Panc1 (cell line): ENCODE data around the gene A2M. TPM values are rescaled to one million over a fixed set of nuclear protein-coding genes. Genes with fewer than 3 reads are reported as not detected.

Source experiments
- ATAC-seq: fragments of 200-7000 bp; cut with Tn5 transposase; 2 replicates; pipeline ENCODE4 v1.9.1; 2020; ENCODE audit warnings: mild to moderate bottlenecking, moderate library complexity
- BruUV-seq: library from RNA; stranded (reverse); fragments of 400-500 nt; replicated peaks from 2 replicates; lab custom pipeline; 2021; lab: Mats Ljungman, UMichigan
- CTCF ChIA-PET: fragments of 300-600 bp; sonication (Branson Sonifier 250); formaldehyde crosslinking; loops from one replicate; lab custom pipeline; 2022; ENCODE audit warnings: antibody characterized with exemption; lab: Charles Lee
- POLR2A ChIA-PET: fragments of 300-600 bp; sonication (Branson Sonifier 250); formaldehyde crosslinking; loops from one replicate; lab custom pipeline; 2022; ENCODE audit warnings: antibody characterized with exemption; lab: Charles Lee
- DNase-seq: peaks from one replicate; pipeline ENCODE4 v3.0.0-alpha.2; 2010; ENCODE audit warnings: low read depth, low spot score
- H3K27ac ChIP-seq: 2 replicates; pipeline ENCODE4 v1.5.1; 2011; ENCODE audit warnings: mild to moderate bottlenecking, low read length, inconsistent platforms
- H3K27me3 ChIP-seq: fragments of 200-500 bp; sonication (Bioruptor generic); 2 replicates; pipeline ENCODE4 v1.6.0; 2014; ENCODE audit warnings: low read length, inconsistent platforms; ENCODE audit not compliant: control insufficient read depth, insufficient read depth
- H3K36me3 ChIP-seq: fragments of 200-500 bp; sonication (Bioruptor generic); 2 replicates; pipeline ENCODE4 v1.5.1; 2014; ENCODE audit warnings: inconsistent platforms, mild to moderate bottlenecking, low read length, moderate library complexity; ENCODE audit not compliant: control insufficient read depth, insufficient read depth
- H3K4me1 ChIP-seq: 2 replicates; pipeline ENCODE4 v1.5.1; 2011; ENCODE audit warnings: inconsistent platforms, mild to moderate bottlenecking, low read length, moderate library complexity; ENCODE audit not compliant: control insufficient read depth, insufficient read depth
- H3K4me3 ChIP-seq, 2 experiments: 2 replicates each; pipeline ENCODE4 v1.5.1; 2011 to 2012; ENCODE audit warnings: low read depth in 2 of 2, low read length in 2 of 2, mild to moderate bottlenecking in 2 of 2, inconsistent platforms in 1 of 2, moderate library complexity in 1 of 2
- H3K9me3 ChIP-seq: fragments of 200-500 bp; sonication (Bioruptor generic); 2 replicates; pipeline ENCODE4 v1.5.1; 2014; ENCODE audit warnings: low read depth, mild to moderate bottlenecking, inconsistent platforms, low read length, moderate library complexity; ENCODE audit not compliant: control insufficient read depth, insufficient read depth
- POLR2AphosphoS5 ChIP-seq: IDR thresholded peaks from 2 replicates; pipeline ENCODE4 v1.6.1; 2012; ENCODE audit warnings: mild to moderate bottlenecking, low read depth, low read length, moderate library complexity
- REST ChIP-seq, 2 experiments: IDR thresholded peaks; 2 replicates each; pipeline ENCODE4 v1.6.1; 2011 to 2012; ENCODE audit warnings: low read depth in 2 of 2, control low read depth in 1 of 2, low read length in 1 of 2, mild to moderate bottlenecking in 1 of 2, moderate library complexity in 1 of 2; ENCODE audit not compliant: insufficient read depth in 1 of 2
- SIN3A ChIP-seq: IDR thresholded peaks from 2 replicates; pipeline ENCODE4 v1.6.1; 2012; ENCODE audit warnings: low read depth, mild to moderate bottlenecking, low read length, moderate library complexity, borderline replicate concordance; ENCODE audit not compliant: insufficient read depth
- TCF7L2 ChIP-seq: IDR thresholded peaks from 2 replicates; pipeline ENCODE4 v1.6.1; 2011; ENCODE audit warnings: mild to moderate bottlenecking, low read depth, low read length, inconsistent platforms
- in situ Hi-C: cut with HindIII; loops from 2 replicates; pipeline ENCODE4 v1.10.0; 2016; ENCODE audit warnings: low sequenced_read_pairs, low pct_unique_long_range_greater_than_20kb
- intact Hi-C: fragments of 100-400 bp; cut with micrococcal nuclease; formaldehyde crosslinking; loops from one replicate; pipeline ENCODE4 v1.10.0; 2022; ENCODE audit not compliant: unreplicated experiment
- total RNA-seq: library from RNA; stranded (reverse); gene quantifications from one replicate; pipeline ENCODE4 v1.2.1, GENCODE V29; 2021; ENCODE audit not compliant: unreplicated experiment
- TF ChIP-seq, protein P1 (sequence below): fragments of 450-650 bp; IDR thresholded peaks from 2 replicates; pipeline ENCODE4 v1.5.1; 2017; ENCODE audit warnings: mild to moderate bottlenecking

The A2M gene
- total RNA-seq, 1 experiment from 2014 or later: 2.1 TPM

GRCh38 chr12:9071518-9071917 lies 44.2 kb downstream of the A2M start:
- Histone ChIP-seq H3K4me1 (no peaks in the 10 kb centered on the region), H3K9me3 (no peaks in the 10 kb centered on the region), H3K4me3 (no peak overlapping the region), H3K36me3 (no peaks in the 10 kb centered on the region), H3K27me3 (no peaks in the 10 kb centered on the region), H3K27ac (no peak overlapping the region)
- in situ Hi-C loops (no loop called here), intact Hi-C loops (no loop called here)
- ATAC-seq (no peak), DNase-seq (no peak)
- ChIA-PET CTCF (no interaction called here), POLR2A (no interaction called here)
- no TSS peak for BruUV-seq
- TF ChIP-seq REST (IDR thresholded peaks at IDR 0.05; ENCODE audit: insufficient read depth in 1 of 2, low read depth in 2 of 2, low read length in 1 of 2) (no peak), TCF7L2 (no peak), POLR2AphosphoS5 (no peak), SIN3A (no peak)
- TF ChIP-seq, protein P1, sequence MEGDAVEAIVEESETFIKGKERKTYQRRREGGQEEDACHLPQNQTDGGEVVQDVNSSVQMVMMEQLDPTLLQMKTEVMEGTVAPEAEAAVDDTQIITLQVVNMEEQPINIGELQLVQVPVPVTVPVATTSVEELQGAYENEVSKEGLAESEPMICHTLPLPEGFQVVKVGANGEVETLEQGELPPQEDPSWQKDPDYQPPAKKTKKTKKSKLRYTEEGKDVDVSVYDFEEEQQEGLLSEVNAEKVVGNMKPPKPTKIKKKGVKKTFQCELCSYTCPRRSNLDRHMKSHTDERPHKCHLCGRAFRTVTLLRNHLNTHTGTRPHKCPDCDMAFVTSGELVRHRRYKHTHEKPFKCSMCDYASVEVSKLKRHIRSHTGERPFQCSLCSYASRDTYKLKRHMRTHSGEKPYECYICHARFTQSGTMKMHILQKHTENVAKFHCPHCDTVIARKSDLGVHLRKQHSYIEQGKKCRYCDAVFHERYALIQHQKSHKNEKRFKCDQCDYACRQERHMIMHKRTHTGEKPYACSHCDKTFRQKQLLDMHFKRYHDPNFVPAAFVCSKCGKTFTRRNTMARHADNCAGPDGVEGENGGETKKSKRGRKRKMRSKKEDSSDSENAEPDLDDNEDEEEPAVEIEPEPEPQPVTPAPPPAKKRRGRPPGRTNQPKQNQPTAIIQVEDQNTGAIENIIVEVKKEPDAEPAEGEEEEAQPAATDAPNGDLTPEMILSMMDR: no peak

GRCh38 chr12:9070351-9070750 lies 45.4 kb downstream of the A2M start:
- no peaks in the 10 kb centered on the region for H3K36me3 ChIP-seq
- no peaks in the 10 kb centered on the region for H3K27me3 ChIP-seq
- intact Hi-C loops: no loop called here
- TF ChIP-seq TCF7L2 (no peak), SIN3A (no peak), POLR2AphosphoS5 (no peak), REST (IDR thresholded peaks at IDR 0.05; ENCODE audit: insufficient read depth in 1 of 2, low read depth in 2 of 2, low read length in 1 of 2) (no peak)
- TF ChIP-seq, protein P1: no peak
- ATAC-seq (no peak), DNase-seq (no peak)
- H3K4me1 ChIP-seq: no peaks in the 10 kb centered on the region
- ChIA-PET POLR2A (no interaction called here), CTCF (no interaction called here)
- no peak overlapping the region for H3K4me3 ChIP-seq
- no peaks in the 10 kb centered on the region for H3K9me3 ChIP-seq
- no peak overlapping the region for H3K27ac ChIP-seq
- in situ Hi-C loops: no loop called here
- no TSS peak for BruUV-seq
